ENCODE results near the gene DES. TPM values are rescaled to one million over a fixed set of nuclear protein-coding genes. Genes with fewer than 3 reads are reported as not detected.

DES gene
- polyA plus RNA-seq, 1 experiment, result 7.0 TPM

DNA sequence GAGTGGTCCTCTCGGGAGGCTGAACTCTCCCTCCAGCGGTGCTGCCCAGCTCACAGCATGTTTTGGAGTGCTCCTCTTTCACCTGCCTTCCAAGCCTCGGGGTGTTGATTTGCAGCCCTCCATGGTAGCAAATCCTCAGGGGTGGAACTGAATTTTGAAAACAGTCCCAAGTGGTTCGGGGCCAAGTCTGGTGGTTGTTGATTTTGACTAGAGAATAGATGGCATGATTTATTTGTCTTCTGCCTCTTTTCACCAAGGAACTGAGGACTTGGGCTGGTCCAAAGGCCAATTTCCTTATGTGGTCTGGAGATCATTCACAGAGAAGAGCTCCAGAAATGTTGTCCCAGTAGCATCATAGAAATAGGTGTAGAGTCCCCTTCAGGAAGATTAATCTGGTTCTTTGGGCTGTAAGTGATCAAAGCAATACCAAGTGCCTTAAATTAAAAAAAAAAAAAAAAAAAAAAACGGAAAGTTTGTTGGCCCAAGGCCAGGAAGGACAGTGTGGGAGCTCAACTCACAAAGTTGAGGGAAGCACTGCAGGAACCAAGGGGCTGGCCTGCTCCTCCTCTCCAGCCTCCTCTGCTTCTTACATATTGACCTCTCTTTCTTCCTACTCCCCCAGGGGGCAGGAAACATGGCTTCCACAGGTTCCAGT is 2.5 kb upstream of the DES start:
- H3K4me3 ChIP-seq (ENCODE audit: low read depth, low read length), result no peak overlapping the region
- no peaks in the 10 kb centered on the region for H3K36me3 ChIP-seq (ENCODE audit: control insufficient read depth, insufficient read depth, low read length)
- CTCF ChIA-PET, result interaction anchor here (1.1 to 2.6 kb wide), 6 partner anchors 9 to 114 kb away, joined by 3 to 7 read pairs (median 4); no protein-coding TSS in a partner anchor
- DNase-seq (ENCODE audit: low read depth), result no peak
- POLR2A ChIA-PET, result no interaction called here
- no peak for TF ChIP-seq CTCF (IDR thresholded peaks at IDR 0.05; ENCODE audit: insufficient read depth, low read depth, low read length)
- H3K27me3 ChIP-seq (ENCODE audit: control insufficient read depth, insufficient read depth, low read length), result no peaks in the 10 kb centered on the region

DNA sequence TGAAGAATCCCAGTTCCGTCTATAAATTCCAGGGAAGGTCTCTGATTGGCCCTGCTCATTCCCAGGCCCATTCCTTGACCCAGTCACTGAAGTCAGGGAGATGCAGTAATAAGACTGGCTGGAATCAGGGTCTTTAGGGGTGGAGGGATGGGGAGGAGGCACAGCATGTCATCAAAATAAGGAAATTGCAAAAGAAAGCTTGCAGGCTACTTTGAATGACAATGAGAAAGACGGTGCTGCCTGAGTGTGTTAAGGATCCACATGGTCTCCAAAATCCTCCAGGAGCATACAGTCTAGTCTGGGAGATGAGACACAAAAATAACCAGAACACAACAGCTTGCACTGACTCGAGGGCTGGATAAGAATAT is 2.0 kb upstream of the DES start:
- DNase-seq (ENCODE audit: low read depth), result no peak
- H3K36me3 ChIP-seq (ENCODE audit: control insufficient read depth, insufficient read depth, low read length), result no peaks in the 10 kb centered on the region
- POLR2A ChIA-PET, result no interaction called here
- H3K4me3 ChIP-seq (ENCODE audit: low read depth, low read length), result no peak overlapping the region
- no peaks in the 10 kb centered on the region for H3K27me3 ChIP-seq (ENCODE audit: control insufficient read depth, insufficient read depth, low read length)
- TF ChIP-seq CTCF (IDR thresholded peaks at IDR 0.05; ENCODE audit: insufficient read depth, low read depth, low read length), result no peak
- CTCF ChIA-PET, result interaction anchor here (1.2 to 2.6 kb wide), 6 partner anchors 9 to 114 kb away, joined by 3 to 7 read pairs (median 4); partner anchors contain the start of gene SPEG

DNA sequence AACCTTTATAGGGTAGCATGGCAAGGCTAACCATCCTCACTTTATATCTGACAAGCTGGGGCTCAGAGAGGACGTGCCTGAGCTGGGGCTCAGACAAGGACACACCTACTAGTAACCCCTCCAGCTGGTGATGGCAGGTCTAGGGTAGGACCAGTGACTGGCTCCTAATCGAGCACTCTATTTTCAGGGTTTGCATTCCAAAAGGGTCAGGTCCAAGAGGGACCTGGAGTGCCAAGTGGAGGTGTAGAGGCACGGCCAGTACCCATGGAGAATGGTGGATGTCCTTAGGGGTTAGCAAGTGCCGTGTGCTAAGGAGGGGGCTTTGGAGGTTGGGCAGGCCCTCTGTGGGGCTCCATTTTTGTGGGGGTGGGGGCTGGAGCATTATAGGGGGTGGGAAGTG is 1.2 kb upstream of the DES start:
- TF ChIP-seq CTCF (IDR thresholded peaks at IDR 0.05; ENCODE audit: insufficient read depth, low read depth, low read length), result no peak
- POLR2A ChIA-PET, result no interaction called here
- CTCF ChIA-PET, result interaction anchor here (1.2 to 2.6 kb wide), 5 partner anchors 10 to 113 kb away, joined by 3 to 7 read pairs (median 4); partner anchors contain the start of gene SPEG
- DNase-seq (ENCODE audit: low read depth), result no peak
- Histone ChIP-seq H3K4me3 (ENCODE audit: low read depth, low read length) (no peak overlapping the region), H3K27me3 (ENCODE audit: control insufficient read depth, insufficient read depth, low read length) (no peaks in the 10 kb centered on the region), H3K36me3 (ENCODE audit: control insufficient read depth, insufficient read depth, low read length) (no peaks in the 10 kb centered on the region)

GRCh38 chr2:219417374-219417773 is 803 bp upstream of the DES start:
- Histone ChIP-seq H3K4me3 (ENCODE audit: low read depth, low read length) (no peak overlapping the region), H3K36me3 (ENCODE audit: control insufficient read depth, insufficient read depth, low read length) (no peaks in the 10 kb centered on the region), H3K27me3 (ENCODE audit: control insufficient read depth, insufficient read depth, low read length) (no peaks in the 10 kb centered on the region)
- no peak for DNase-seq (ENCODE audit: low read depth)
- CTCF ChIA-PET, result interaction anchor here (1.2 to 2.6 kb wide), 4 partner anchors 10 to 113 kb away, joined by 4 to 7 read pairs (median 5); partner anchors contain the start of gene SPEG
- no peak for TF ChIP-seq CTCF (IDR thresholded peaks at IDR 0.05; ENCODE audit: insufficient read depth, low read depth, low read length)
- POLR2A ChIA-PET, result no interaction called here

DNA sequence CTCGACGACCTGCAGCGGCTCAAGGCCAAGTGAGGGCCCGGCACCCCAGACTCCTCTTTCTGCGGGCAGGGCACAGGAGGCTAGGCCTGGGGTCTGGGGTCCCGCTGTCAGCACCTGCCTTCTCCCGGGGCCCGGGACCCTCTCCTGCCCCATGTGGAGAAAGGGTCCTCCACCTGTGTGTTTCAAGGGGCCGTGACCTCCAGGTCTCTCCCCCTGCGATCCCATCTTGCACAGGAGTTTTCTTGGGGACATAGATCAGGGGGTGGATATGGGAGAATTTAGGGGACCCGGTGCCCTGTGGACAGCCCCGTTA is 791 bp downstream of the DES start:
- no peaks in the 10 kb centered on the region for H3K36me3 ChIP-seq (ENCODE audit: control insufficient read depth, insufficient read depth, low read length)
- H3K4me3 ChIP-seq (ENCODE audit: low read depth, low read length), result no peak overlapping the region
- ChIA-PET POLR2A (no interaction called here), CTCF (interaction anchor here (0.8 to 2.3 kb wide), 4 partner anchors 10 to 36 kb away, joined by 3 to 8 read pairs (median 4); no protein-coding TSS in a partner anchor)
- H3K27me3 ChIP-seq (ENCODE audit: control insufficient read depth, insufficient read depth, low read length), result no peaks in the 10 kb centered on the region
- no peak for DNase-seq (ENCODE audit: low read depth)
- no peak for TF ChIP-seq CTCF (IDR thresholded peaks at IDR 0.05; ENCODE audit: insufficient read depth, low read depth, low read length)

All from BJ (cell line).